HG03442 (cell line): ENCODE measurements around the gene UGT1A7.

Source experiments
- ATAC-seq: cut with Tn5 transposase; IDR thresholded peaks from one replicate; pipeline ENCODE4 v1.9.1; 2021; ENCODE audit warnings: mild to moderate bottlenecking, moderate library complexity; ENCODE audit not compliant: unreplicated experiment

The UGT1A7 gene

GRCh38 chr2:233795735-233796171 is 114.1 kb downstream of the UGT1A7 start:
- ATAC-seq: no peak

GRCh38 chr2:233796254-233796653 is 114.6 kb downstream of the UGT1A7 start:
- no peak for ATAC-seq

GRCh38 chr2:233798335-233799086 is 116.8 kb downstream of the UGT1A7 start:
- ATAC-seq: no peak

- ATAC-seq: no peak
Observed at GRCh38 chr2:233799087-233799665, 117.5 kb downstream of the UGT1A7 start.

GRCh38 chr2:233799716-233800115 is 118.0 kb downstream of the UGT1A7 start:
- ATAC-seq: no peak

GRCh38 chr2:233800208-233800607 is 118.5 kb downstream of the UGT1A7 start:
- ATAC-seq: no peak

- peak; percentile 53 for ATAC-seq
Observed at GRCh38 chr2:233801357-233802131, 119.8 kb downstream of the UGT1A7 start.

GRCh38 chr2:233802132-233802815 is 120.6 kb downstream of the UGT1A7 start:
- ATAC-seq: no peak

- no peak for ATAC-seq
Observed at GRCh38 chr2:233803292-233803911, 121.7 kb downstream of the UGT1A7 start.

GRCh38 chr2:233803994-233804393 is 122.3 kb downstream of the UGT1A7 start:
- ATAC-seq: no peak

- ATAC-seq: no peak
Observed at GRCh38 chr2:233807215-233807865, 125.6 kb downstream of the UGT1A7 start.

- no peak for ATAC-seq
Observed at GRCh38 chr2:233807966-233808935, 126.5 kb downstream of the UGT1A7 start.

- no peak for ATAC-seq
Observed at GRCh38 chr2:233810385-233810784, 128.7 kb downstream of the UGT1A7 start.

GRCh38 chr2:233811087-233811486 is 129.4 kb downstream of the UGT1A7 start:
- no peak for ATAC-seq

GRCh38 chr2:233811732-233812131 is 130.0 kb downstream of the UGT1A7 start:
- no peak for ATAC-seq

GRCh38 chr2:233813236-233814055 is 131.7 kb downstream of the UGT1A7 start:
- no peak for ATAC-seq

- ATAC-seq: no peak
Observed at GRCh38 chr2:233814056-233814835, 132.5 kb downstream of the UGT1A7 start.
